Parietal lobe (tissue), 2 donors: ENCODE measurements around the gene LST1. TPM values are rescaled to one million over a fixed set of nuclear protein-coding genes. Genes with fewer than 3 reads are reported as not detected.

ENCODE experiments used
- small RNA-seq: library from RNA; depleted of rRNA; stranded (forward); fragments of <200 nt; gene quantifications from one replicate; pipeline ENCODE3, GENCODE V24; 2014; ENCODE audit warnings: low replicate concordance
- total RNA-seq: library from RNA; depleted of rRNA; stranded (reverse); fragments of >200 nt; gene quantifications from one replicate; pipeline ENCODE4 v1.2.3, GENCODE V29; 2014

LST1 gene
- not detected for total RNA-seq

DNA sequence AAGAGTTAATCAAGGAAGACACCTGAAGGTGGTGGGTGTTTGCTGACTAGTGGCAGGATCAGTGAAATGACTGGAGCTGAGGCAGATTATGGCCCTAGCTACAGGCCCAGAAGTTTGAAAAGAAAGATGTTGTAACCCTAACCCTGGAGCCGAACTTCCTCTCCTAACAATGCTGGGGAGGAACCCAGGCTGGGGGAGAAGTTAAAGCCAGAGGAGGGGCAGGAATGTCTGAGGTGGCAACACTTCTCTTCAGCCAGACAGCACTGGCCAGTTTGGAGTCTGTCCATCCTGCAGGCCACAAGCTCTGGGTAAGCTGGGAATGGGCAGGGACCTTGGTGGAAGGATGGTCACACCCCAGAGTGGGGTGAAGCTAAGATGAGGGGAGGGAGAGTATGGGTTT is at the start of gene LST1:
TSS of gene LST1 (plus strand) at position 270 of the 400 bp plus-strand sequence. CDS start 1,023 bp downstream, outside the sequence.

DNA sequence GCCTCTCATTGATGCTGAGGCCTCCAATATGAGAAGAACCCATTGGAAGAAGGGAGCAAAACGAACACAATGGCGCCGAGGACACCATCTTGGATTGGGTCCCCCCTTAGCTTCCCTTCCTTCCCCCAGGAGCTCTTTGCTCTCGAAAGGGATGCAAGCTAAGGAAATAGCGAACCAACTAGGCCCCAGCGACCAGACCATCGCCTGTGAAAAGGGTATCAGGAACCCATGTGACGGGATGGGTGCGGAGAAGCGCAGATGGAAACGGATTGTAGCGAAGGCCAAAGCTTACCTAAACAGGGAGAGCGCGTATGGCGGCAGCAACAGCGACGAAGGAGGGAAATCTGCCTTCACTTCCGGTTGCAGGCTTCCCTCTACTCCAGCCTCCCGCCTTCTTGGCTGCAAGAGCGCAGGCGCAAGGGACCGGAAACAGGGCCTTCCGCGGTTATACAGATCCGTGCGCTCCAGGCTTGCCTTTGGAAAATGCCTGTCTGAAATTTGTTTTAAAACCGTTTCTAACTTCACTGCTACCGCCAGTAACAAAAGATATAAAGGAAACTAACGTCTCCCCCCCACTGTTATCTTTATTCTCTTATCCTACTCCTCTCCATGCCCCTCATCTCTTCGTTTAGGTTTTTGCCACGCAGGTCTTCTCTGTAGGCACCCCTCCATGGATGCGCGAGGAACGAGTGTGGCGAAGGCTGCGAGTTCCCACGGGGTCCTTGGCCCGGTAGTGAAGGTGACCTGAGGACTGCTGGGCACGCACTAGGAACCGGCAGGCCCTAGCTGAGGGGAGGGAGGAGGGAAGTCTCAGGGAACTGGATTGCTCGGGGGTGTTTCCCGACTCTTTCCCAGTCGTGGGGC is 44.2 kb upstream of the LST1 start, which contains the start of gene DDX39B:
TSS of gene DDX39B (minus strand) at position 346 of the 864 bp plus-strand sequence. CDS start 1,471 bp downstream, outside the sequence.

DNA sequence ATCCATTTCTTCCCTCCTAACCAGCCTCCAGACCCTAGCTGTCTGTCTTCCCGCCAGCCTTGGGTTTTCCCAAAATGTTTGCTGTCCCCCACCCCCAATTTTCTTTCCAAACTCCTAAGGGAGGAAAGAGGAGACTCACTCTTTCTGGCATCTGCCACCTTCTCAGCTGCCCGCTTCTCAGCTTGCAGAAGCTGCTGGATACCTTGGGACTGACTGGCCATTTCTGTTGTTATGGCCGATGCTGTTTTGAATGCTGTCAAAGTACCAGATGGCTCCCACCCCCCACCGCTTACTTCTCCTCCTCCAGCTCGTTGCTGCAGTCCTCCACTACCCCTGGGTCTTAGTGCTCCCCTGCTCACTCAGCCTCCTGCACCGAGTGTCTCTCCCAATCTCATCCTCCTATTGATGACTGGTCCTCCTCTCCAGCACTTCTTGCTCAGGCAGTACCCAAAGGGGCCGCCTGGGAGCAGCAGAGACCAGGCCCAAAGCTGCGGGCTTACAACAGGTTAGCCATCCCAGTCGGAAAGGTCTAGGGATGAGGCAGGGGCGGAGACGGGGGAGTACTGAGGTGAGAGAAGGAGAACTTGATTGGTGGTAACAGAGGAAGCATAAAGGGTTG is 39.6 kb upstream of the LST1 start, which contains the start of gene ATP6V1G2:
TSS of gene ATP6V1G2 (minus strand) at position 270 of the 619 bp plus-strand sequence. CDS start at position 221, 49 bp downstream.

DNA sequence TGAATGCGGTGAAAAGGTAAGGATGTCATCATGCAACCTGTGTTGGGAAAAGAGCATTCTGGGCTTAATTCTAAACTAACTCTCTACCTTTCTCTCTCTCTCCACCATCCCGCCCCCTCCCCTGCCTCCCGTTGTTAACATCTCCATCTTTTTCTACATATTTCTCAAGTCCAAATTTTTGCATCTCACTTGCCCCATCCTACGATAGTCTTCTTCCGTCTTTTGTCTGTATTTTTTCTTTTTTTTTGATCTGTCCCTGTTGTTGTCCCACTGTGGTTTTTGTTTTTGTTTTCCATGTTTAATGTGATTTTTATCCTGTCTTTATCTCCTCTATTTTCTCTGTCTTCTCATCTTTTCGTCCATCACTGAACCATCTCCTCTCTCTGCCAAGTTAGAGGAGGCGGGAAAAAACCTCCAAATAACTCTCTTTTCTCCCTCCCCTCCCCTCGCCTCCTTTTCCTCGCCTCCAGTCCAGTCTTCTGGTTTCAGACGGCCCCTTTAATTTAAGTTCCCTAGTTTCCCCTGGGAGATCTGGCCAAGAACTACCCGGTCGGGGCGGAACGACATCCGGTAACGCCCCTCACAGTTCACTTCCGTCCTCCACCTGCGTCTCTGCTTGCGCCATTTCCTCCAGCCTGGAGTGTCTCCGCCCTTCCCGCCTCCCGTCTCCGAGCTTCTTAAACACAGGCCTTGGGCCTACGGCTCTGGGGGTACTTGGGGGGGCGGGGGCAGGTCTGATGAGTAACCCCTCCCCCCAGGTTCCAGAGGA is 38.9 kb upstream of the LST1 start, which contains the start of gene NFKBIL1:
TSS of gene NFKBIL1 (plus strand) at position 651 of the 769 bp plus-strand sequence. CDS start at position 738, 87 bp downstream.

DNA sequence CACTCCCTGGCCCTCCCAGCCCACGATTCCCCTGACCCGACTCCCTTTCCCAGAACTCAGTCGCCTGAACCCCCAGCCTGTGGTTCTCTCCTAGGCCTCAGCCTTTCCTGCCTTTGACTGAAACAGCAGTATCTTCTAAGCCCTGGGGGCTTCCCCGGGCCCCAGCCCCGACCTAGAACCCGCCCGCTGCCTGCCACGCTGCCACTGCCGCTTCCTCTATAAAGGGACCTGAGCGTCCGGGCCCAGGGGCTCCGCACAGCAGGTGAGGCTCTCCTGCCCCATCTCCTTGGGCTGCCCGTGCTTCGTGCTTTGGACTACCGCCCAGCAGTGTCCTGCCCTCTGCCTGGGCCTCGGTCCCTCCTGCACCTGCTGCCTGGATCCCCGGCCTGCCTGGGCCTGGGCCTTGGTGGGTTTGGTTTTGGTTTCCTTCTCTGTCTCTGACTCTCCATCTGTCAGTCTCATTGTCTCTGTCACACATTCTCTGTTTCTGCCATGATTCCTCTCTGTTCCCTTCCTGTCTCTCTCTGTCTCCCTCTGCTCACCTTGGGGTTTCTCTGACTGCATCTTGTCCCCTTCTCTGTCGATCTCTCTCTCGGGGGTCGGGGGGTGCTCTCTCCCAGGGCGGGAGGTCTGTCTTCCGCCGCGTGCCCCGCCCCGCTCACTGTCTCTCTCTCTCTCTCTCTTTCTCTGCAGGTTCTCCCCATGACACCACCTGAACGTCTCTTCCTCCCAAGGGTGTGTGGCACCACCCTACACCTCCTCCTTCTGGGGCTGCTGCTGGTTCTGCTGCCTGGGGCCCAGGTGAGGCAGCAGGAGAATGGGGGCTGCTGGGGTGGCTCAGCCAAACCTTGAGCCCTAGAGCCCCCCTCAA is 13.8 kb upstream of the LST1 start, which contains the start of gene LTA:
TSS of gene LTA (plus strand) at position 249 of the 871 bp plus-strand sequence. CDS start at position 703, 454 bp downstream.

DNA sequence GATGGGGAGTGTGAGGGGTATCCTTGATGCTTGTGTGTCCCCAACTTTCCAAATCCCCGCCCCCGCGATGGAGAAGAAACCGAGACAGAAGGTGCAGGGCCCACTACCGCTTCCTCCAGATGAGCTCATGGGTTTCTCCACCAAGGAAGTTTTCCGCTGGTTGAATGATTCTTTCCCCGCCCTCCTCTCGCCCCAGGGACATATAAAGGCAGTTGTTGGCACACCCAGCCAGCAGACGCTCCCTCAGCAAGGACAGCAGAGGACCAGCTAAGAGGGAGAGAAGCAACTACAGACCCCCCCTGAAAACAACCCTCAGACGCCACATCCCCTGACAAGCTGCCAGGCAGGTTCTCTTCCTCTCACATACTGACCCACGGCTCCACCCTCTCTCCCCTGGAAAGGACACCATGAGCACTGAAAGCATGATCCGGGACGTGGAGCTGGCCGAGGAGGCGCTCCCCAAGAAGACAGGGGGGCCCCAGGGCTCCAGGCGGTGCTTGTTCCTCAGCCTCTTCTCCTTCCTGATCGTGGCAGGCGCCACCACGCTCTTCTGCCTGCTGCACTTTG is 10.7 kb upstream of the LST1 start, which contains the start of gene TNF:
TSS of gene TNF (plus strand) at position 231 of the 567 bp plus-strand sequence. CDS start at position 408, 177 bp downstream.

DNA sequence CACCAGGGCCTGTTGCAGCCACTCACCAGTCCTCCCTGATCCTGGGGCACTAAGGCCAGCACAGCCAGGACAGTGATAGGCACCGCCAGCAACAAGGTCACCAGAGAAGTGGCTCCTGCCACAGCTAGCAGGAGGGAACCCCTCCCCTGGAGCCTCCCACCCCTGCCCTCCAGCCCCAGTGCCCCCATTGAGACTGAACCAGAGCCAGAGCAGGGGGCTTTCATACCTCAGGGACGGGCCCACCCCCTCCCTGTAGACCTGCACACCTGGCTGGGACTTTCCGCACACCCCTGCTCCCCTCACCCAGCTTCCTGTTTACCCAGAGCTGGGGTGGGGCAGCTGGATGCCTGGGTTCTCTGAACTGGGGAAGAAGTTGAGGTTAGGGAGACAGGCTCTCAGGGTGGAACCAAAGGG is 3.8 kb upstream of the LST1 start, which contains the start of gene LTB:
TSS of gene LTB (minus strand) at position 195 of the 414 bp plus-strand sequence. CDS start at position 188, 7 bp downstream.

DNA sequence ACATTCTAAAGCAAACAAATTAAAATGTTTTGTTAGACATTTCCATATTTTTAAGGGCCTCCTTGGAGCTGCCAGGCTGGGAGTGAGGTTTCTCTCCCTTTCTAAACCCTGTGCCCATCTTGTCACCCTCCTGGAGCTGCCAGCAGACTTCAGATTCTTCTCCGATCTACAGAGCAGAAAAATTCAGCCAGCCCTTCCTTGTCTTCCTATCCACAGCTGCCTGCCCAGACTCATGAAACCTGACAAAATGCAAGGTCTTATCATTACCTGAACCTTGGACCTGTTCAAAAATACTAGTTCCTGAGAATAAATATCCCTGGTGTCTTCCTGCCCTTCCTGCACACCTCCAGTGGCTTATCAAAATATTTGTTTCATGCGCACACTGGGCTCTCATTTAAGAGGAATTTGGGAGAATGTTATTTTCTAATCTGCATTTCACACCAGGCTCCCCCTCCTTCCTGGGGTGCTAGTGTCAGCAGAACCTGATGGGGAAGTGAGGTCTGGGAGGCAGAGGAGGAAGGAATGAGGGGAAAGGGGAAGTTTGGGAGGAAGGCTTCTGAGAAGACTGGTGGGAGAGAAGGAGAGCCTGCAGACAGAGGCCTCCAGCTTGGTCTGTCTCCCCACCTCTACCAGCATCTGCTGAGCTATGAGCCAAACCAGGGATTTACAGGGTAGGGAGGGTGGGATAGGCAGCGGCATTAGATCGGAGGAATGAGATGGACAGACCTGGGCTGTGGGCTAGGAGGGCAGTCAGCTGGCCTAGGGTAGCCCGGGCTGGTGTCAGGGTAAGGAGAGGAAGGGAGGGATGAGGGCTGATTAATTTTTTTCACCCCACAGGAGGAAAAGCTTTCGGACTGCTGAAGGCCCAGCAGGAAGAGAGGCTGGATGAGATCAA is 28.9 kb downstream of the LST1 start, which contains the start of gene AIF1:
TSS of gene AIF1 (plus strand) at position 551 of the 895 bp plus-strand sequence. CDS start at position 647, 96 bp downstream.

DNA sequence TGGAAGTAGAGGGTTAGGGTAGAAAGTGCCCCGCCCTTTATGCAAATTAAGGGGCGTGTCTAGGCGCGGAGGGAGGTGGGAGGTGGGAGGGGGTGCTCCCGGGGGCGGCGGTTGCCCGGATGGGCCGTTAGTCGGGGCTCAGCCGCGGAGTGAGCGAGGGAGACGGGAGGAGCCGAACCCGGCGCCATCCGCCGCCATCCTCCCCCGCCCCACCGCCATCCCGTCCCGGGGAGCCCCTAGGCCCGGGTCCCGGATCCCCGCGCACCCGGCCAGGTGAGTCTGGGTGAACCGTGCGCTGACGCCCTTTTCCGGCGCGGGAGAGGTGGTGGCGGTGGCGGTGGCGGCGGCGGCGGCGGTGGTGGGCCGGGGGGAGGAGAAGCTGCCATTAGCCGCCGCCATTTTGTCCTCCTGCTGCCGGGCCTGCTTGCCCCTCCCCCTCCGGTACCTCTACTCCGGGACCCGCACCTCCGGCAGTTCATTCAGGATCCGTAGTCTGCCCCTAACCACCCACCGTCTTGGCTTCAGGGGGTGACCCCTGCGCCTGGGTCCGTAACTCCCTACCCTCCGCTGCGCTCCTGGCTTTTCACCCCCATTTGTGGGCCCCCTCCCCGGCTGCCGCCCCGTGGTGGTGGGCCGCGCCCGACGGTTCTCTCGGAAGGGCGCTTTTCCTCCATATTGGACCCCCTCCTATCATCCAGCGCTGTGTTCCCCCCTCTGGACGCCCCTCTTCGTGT is 34.7 kb downstream of the LST1 start, which contains the start of gene PRRC2A:
TSS of gene PRRC2A (plus strand) at position 130 of the 734 bp plus-strand sequence. CDS start 2,075 bp downstream, outside the sequence.

Small RNAs within 50 kb of the gene (small RNA-seq; reads per million reads assigned to genes)
- gene MIR6832 (not detected), gene SNORA38 (4.6 reads per million, percentile 86 among the genes with 10 or more reads in this experiment), gene SNORD117 (396 reads per million, percentile 97 among the genes with 10 or more reads in this experiment), gene SNORD84 (not detected), gene UQCRHP1 (not detected)

Other genes with a start within 250 kb of the LST1 start
- 15.0 TPM for gene HLA-B, start 229.1 kb upstream of the LST1 start, total RNA-seq
- 0.63 TPM for gene MICA, start 182.7 kb upstream of the LST1 start, total RNA-seq
- gene MICB, start 88.1 kb upstream of the LST1 start, total RNA-seq, result 0.31 TPM
- not detected for gene MCCD1, start 57.3 kb upstream of the LST1 start, total RNA-seq
- 296 TPM for gene DDX39B, start 44.3 kb upstream of the LST1 start, total RNA-seq
- 58.8 TPM for gene ATP6V1G2, start 39.7 kb upstream of the LST1 start, total RNA-seq
- gene NFKBIL1, start 38.7 kb upstream of the LST1 start, total RNA-seq, result 15.3 TPM
- not detected for gene LTA, start 14.0 kb upstream of the LST1 start, total RNA-seq
- not detected for gene TNF, start 10.7 kb upstream of the LST1 start, total RNA-seq
- gene LTB, start 3.9 kb upstream of the LST1 start, total RNA-seq, result not detected
- gene NCR3, start 6.7 kb downstream of the LST1 start, total RNA-seq, result not detected
- 3.4 TPM for gene AIF1, start 29.0 kb downstream of the LST1 start, total RNA-seq
- gene PRRC2A, start 34.4 kb downstream of the LST1 start, total RNA-seq, result 94.8 TPM
- 177 TPM for gene BAG6, start 66.4 kb downstream of the LST1 start, total RNA-seq
- gene APOM, start 69.6 kb downstream of the LST1 start, total RNA-seq, result 2.2 TPM
- gene C6orf47, start 74.5 kb downstream of the LST1 start, total RNA-seq, result 17.2 TPM
- 11.3 TPM for gene GPANK1, start 78.7 kb downstream of the LST1 start, total RNA-seq
- gene CSNK2B, start 79.8 kb downstream of the LST1 start, total RNA-seq, result 83.6 TPM
- gene LY6G5B, start 83.7 kb downstream of the LST1 start, total RNA-seq, result 13.5 TPM
- 5.6 TPM for gene LY6G5C, start 94.8 kb downstream of the LST1 start, total RNA-seq
- gene ABHD16A, start 117.0 kb downstream of the LST1 start, total RNA-seq, result 67.9 TPM
- not detected for gene LY6G6F, start 120.6 kb downstream of the LST1 start, total RNA-seq
- not detected for gene LY6G6D, start 129.1 kb downstream of the LST1 start, total RNA-seq
- gene LY6G6C, start 135.5 kb downstream of the LST1 start, total RNA-seq, result not detected
- gene MPIG6B, start 137.1 kb downstream of the LST1 start, total RNA-seq, result not detected
- gene DDAH2, start 143.0 kb downstream of the LST1 start, total RNA-seq, result 126 TPM
- 20.0 TPM for gene CLIC1, start 150.3 kb downstream of the LST1 start, total RNA-seq
- gene MSH5, start 153.7 kb downstream of the LST1 start, total RNA-seq, result 14.1 TPM
- 1.3 TPM for gene SAPCD1, start 176.4 kb downstream of the LST1 start, total RNA-seq
- gene VWA7, start 191.1 kb downstream of the LST1 start, total RNA-seq, result 0.31 TPM
- 57.9 TPM for gene VARS1, start 209.5 kb downstream of the LST1 start, total RNA-seq
- 15.3 TPM for gene LSM2, start 220.7 kb downstream of the LST1 start, total RNA-seq
- 3.1 TPM for gene HSPA1L, start 229.0 kb downstream of the LST1 start, total RNA-seq
- gene HSPA1A, start 229.3 kb downstream of the LST1 start, total RNA-seq, result 170 TPM
- gene HSPA1B, start 241.5 kb downstream of the LST1 start, total RNA-seq, result 217 TPM